ENCODE measurements around the gene CRPPA. TPM values are rescaled to one million over a fixed set of nuclear protein-coding genes. Genes with fewer than 3 reads are reported as not detected.

CRPPA gene
- total RNA-seq, 4 donors from 2014 or later: 0.51 to 2.3 (median 1.5) TPM

DNA sequence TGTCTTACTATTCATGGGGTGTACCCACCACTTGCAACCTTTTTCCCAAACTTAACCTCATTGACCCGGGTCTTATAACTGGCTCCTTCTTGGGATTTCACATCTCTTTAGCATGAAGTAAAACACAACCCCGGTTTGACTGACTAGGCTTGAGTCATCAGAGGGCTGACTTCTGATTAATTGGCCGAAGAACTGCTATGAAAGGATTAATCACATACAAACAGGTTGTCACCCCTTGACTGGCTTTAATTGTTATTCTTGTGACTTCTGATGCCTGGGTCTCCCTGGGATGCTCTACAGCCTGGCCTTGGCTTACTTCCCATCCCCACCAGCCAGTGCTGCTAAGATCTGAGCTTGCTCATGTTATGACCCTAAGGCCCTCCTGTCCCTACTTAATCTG, 8.8 kb upstream of the CRPPA start:
- no peak overlapping the region for H3K4me3 ChIP-seq (ENCODE audit: low read depth, poor library complexity, severe bottlenecking)
- no peak for DNase-seq (ENCODE audit: low spot score in 2 of 2)
- WGBS, 2 donors: 90 to 91% methylated on average over 3 of the region's 3 CpGs
- TF ChIP-seq, protein P1, sequence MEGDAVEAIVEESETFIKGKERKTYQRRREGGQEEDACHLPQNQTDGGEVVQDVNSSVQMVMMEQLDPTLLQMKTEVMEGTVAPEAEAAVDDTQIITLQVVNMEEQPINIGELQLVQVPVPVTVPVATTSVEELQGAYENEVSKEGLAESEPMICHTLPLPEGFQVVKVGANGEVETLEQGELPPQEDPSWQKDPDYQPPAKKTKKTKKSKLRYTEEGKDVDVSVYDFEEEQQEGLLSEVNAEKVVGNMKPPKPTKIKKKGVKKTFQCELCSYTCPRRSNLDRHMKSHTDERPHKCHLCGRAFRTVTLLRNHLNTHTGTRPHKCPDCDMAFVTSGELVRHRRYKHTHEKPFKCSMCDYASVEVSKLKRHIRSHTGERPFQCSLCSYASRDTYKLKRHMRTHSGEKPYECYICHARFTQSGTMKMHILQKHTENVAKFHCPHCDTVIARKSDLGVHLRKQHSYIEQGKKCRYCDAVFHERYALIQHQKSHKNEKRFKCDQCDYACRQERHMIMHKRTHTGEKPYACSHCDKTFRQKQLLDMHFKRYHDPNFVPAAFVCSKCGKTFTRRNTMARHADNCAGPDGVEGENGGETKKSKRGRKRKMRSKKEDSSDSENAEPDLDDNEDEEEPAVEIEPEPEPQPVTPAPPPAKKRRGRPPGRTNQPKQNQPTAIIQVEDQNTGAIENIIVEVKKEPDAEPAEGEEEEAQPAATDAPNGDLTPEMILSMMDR (IDR thresholded peaks at IDR 0.05): no peak
- TF ChIP-seq POLR2A (IDR thresholded peaks at IDR 0.05): no peak
- intact Hi-C loops (cut with DNase I; ENCODE audit: low total_unique reads): loop anchor here (10.0 kb wide), 1 partner anchor 135 kb away; no protein-coding TSS in a partner anchor

DNA sequence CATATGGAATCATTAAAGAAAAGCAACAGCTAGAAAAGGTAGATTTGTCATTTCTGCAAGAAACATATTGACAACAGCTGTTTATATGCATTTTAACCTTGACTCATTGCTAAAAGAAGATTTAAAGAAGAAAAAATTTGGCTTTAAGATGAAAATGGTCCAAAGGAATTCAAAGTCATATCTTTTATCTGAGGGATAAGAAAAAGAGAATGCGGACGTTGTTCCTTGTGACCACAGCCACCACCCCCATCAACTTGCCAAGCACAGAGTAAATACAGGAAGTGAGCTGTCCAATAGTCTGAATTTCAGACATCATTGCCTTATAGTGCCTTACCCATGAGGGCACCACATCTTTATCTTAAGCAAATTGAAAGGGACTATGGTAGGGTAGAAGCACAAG, 7.3 kb upstream of the CRPPA start:
- no peak for DNase-seq (ENCODE audit: low spot score in 2 of 2)
- no peak overlapping the region for H3K4me3 ChIP-seq (ENCODE audit: low read depth, poor library complexity, severe bottlenecking)
- WGBS, 2 donors: 63 to 70% methylated on average over 2 of the region's 2 CpGs
- intact Hi-C loops (cut with DNase I; ENCODE audit: low total_unique reads): no loop called here
- TF ChIP-seq POLR2A (IDR thresholded peaks at IDR 0.05): no peak
- TF ChIP-seq, protein P1 (IDR thresholded peaks at IDR 0.05): no peak

DNA sequence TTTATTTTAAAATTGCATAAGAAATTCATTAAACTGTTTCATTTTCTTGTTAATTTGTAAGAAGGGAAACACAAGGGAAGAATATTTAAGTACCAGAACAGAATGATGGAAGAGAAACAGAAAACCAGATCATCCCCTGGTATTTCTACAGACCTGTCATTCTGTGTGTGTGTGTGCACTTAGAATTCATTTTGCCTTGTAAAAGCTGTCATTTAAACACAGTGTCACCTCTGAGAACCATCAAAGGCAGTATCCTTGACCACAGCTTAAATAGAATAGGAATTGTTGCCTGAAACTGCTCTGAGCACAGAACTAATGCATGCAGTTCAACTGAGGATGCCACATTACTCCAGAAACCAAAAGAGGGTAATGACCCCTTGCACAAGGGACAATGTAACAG, 6.8 kb upstream of the CRPPA start:
- TF ChIP-seq POLR2A (IDR thresholded peaks at IDR 0.05): no peak
- TF ChIP-seq, protein P1 (IDR thresholded peaks at IDR 0.05): no peak
- H3K4me3 ChIP-seq (ENCODE audit: low read depth, poor library complexity, severe bottlenecking): no peak overlapping the region
- intact Hi-C loops (cut with DNase I; ENCODE audit: low total_unique reads): no loop called here
- DNase-seq (ENCODE audit: low spot score in 2 of 2): no peak

DNA sequence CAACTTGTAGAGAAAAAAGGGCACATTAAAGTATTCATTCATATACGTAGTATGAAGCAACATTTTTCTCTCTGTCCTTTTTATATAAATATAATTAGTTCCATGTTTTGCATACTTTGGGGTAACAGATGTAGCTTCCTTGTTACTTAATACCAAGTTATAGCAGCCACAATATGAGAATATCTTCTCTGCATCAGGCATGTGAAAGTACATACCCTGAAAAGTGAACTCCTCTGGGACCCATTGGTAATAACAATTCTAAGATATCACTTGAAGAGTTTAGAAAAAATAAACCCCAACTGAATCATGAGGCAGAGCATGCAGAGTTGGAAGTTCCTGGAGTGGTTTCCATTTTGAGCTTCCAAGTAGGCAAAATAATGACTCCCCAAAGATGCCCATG, 2.4 kb upstream of the CRPPA start:
- TF ChIP-seq, protein P1 (IDR thresholded peaks at IDR 0.05): no peak
- no peak for DNase-seq (ENCODE audit: low spot score in 2 of 2)
- intact Hi-C loops (cut with DNase I; ENCODE audit: low total_unique reads): no loop called here
- H3K4me3 ChIP-seq (ENCODE audit: low read depth, poor library complexity, severe bottlenecking): no peak overlapping the region
- WGBS, 2 donors: 83% methylated on average over 1 of the region's 1 CpG

DNA sequence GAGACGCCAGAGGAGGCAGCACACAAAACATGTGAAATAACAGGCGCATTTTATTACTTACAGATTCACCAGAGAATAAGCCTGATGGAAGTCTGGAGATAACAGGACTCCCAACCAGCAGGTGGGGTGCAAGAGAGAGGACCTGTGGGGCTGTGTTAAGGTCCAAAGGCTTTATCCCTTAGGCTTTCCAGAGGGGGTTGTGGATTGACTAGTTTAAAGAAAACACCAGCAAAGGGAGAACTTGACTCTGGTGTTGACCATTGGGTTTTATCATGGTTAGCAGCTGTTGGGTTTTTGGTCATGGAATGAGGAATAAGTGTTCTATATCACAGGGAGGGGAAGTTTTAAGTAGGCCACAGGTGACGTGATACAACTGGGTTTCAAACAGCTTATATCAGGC, 1.6 kb upstream of the CRPPA start:
- no peak overlapping the region for H3K4me3 ChIP-seq (ENCODE audit: low read depth, poor library complexity, severe bottlenecking)
- WGBS, 2 donors: 88 to 93% methylated on average over 3 of the region's 3 CpGs
- intact Hi-C loops (cut with DNase I; ENCODE audit: low total_unique reads): no loop called here
- no peak for DNase-seq (ENCODE audit: low spot score in 2 of 2)
- TF ChIP-seq, protein P1 (IDR thresholded peaks at IDR 0.05): no peak
- TF ChIP-seq POLR2A (IDR thresholded peaks at IDR 0.05): no peak

DNA sequence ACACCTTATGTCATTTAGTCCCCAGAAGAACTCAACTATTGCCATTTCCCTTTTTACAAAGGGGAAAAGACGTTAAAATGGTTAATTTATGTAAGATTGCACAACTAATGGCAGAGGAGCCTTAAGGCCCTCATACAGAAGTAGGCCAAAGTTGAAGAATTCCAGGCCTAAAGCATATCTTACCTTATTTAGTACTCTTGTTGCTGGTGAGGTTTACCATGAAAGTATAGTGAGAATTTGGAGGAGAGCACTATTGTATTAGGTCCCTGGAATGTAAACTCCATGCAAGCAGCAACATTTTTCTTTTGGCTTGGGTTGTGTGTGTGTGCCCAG, 731 bp upstream of the CRPPA start:
- intact Hi-C loops (cut with DNase I; ENCODE audit: low total_unique reads): no loop called here
- no peak overlapping the region for H3K4me3 ChIP-seq (ENCODE audit: low read depth, poor library complexity, severe bottlenecking)
- DNase-seq (ENCODE audit: low spot score in 2 of 2): no peak
- WGBS, 2 donors: 36 to 46% methylated on average over 1 of the region's 1 CpG
- TF ChIP-seq, protein P1 (IDR thresholded peaks at IDR 0.05): no peak
- TF ChIP-seq POLR2A (IDR thresholded peaks at IDR 0.05): no peak
